GM19025 (cell line): ENCODE results near the gene SV2B.
"Not testable (repeated sequence)": the region's sequence is repeated elsewhere in the genome, so short reads cannot be mapped to it uniquely, and the experiment has no call there.

Experiments used
- ATAC-seq: cut with Tn5 transposase; IDR thresholded peaks from one replicate; pipeline ENCODE4 v1.9.1; 2021; ENCODE audit warnings: mild to moderate bottlenecking, low read depth, moderate library complexity; ENCODE audit not compliant: unreplicated experiment

SV2B gene

GRCh38 chr15:91302588-91303439, 202.8 kb downstream of the SV2B start:
- ATAC-seq = no peak

GRCh38 chr15:91304210-91304609, 204.2 kb downstream of the SV2B start:
- no peak for ATAC-seq

GRCh38 chr15:91304786-91305185, 204.7 kb downstream of the SV2B start:
- ATAC-seq = no peak

- ATAC-seq = no peak
Measured at GRCh38 chr15:91306144-91306543, 206.1 kb downstream of the SV2B start.

GRCh38 chr15:91307601-91308000, 207.5 kb downstream of the SV2B start:
- no peak for ATAC-seq

- ATAC-seq = no peak
Measured at GRCh38 chr15:91308199-91308598, 208.1 kb downstream of the SV2B start.

- ATAC-seq = no peak
Measured at GRCh38 chr15:91308855-91309254, 208.8 kb downstream of the SV2B start.

- ATAC-seq = no peak
Measured at GRCh38 chr15:91311986-91312385, 211.9 kb downstream of the SV2B start.

- ATAC-seq = no peak
Measured at GRCh38 chr15:91316126-91316525, 216.1 kb downstream of the SV2B start.

- no peak for ATAC-seq
Measured at GRCh38 chr15:91318516-91318915, 218.5 kb downstream of the SV2B start.

- ATAC-seq = no peak
Measured at GRCh38 chr15:91318931-91319330, 218.9 kb downstream of the SV2B start.

GRCh38 chr15:91319371-91320059, 219.5 kb downstream of the SV2B start:
- ATAC-seq = no peak

- ATAC-seq = no peak
Measured at GRCh38 chr15:91320101-91320500, 220.0 kb downstream of the SV2B start.

GRCh38 chr15:91329914-91330313, 229.9 kb downstream of the SV2B start:
- no peak for ATAC-seq

GRCh38 chr15:91331581-91331980, 231.5 kb downstream of the SV2B start:
- ATAC-seq = no peak

- no peak for ATAC-seq
Measured at GRCh38 chr15:91335702-91336101, 235.6 kb downstream of the SV2B start.

- no peak for ATAC-seq
Measured at GRCh38 chr15:91336687-91337086, 236.6 kb downstream of the SV2B start.

- ATAC-seq = no peak
Measured at GRCh38 chr15:91338766-91339165, 238.7 kb downstream of the SV2B start.

GRCh38 chr15:91342097-91342496, 242.0 kb downstream of the SV2B start:
- no peak for ATAC-seq

- ATAC-seq = not testable (repeated sequence)
Measured at GRCh38 chr15:91344912-91345311, 244.9 kb downstream of the SV2B start.

GRCh38 chr15:91345736-91346135, 245.7 kb downstream of the SV2B start:
- ATAC-seq = no peak

GRCh38 chr15:91346259-91346658, 246.2 kb downstream of the SV2B start:
- no peak for ATAC-seq
